Ishikawa (cell line): ENCODE data around the gene GPR18.

Source experiments
- EGR1 ChIP-seq: IDR thresholded peaks from 2 replicates; pipeline ENCODE4 v1.6.1; 2012
- EP300 ChIP-seq: IDR thresholded peaks from 2 replicates; pipeline ENCODE4 v1.6.1; 2012; ENCODE audit warnings: borderline replicate concordance
- MAX ChIP-seq: IDR thresholded peaks from 2 replicates; pipeline ENCODE4 v1.6.1; 2012
- REST ChIP-seq: IDR thresholded peaks from 2 replicates; pipeline ENCODE4 v1.6.1; 2012; ENCODE audit warnings: low read depth, mild to moderate bottlenecking
- TAF1 ChIP-seq: IDR thresholded peaks from 2 replicates; pipeline ENCODE4 v1.6.1; 2012; ENCODE audit warnings: low read depth, mild to moderate bottlenecking
- TCF12 ChIP-seq: IDR thresholded peaks from 2 replicates; pipeline ENCODE4 v1.6.1; 2012; ENCODE audit warnings: low read depth

- TF ChIP-seq MAX: no peak
- TF ChIP-seq EP300: no peak
- TF ChIP-seq REST: no peak
- no peak for TF ChIP-seq TCF12
- no peak for TF ChIP-seq TAF1
- TF ChIP-seq EGR1: no peak
Observed at GRCh38 chr13:99258210-99258860, at the start of gene GPR18.
